GM12801 (cell line): ENCODE data around the gene ZBP1.

Source experiments
- CTCF ChIP-seq: IDR thresholded peaks from one replicate; pipeline ENCODE4 v1.5.1; 2011; ENCODE audit warnings: control low read depth; ENCODE audit not compliant: insufficient read length; ENCODE audit errors: extremely low read depth

ZBP1 gene

GRCh38 chr20:57656821-57657534 is 36.8 kb upstream of the ZBP1 start:
- TF ChIP-seq CTCF: no peak

DNA sequence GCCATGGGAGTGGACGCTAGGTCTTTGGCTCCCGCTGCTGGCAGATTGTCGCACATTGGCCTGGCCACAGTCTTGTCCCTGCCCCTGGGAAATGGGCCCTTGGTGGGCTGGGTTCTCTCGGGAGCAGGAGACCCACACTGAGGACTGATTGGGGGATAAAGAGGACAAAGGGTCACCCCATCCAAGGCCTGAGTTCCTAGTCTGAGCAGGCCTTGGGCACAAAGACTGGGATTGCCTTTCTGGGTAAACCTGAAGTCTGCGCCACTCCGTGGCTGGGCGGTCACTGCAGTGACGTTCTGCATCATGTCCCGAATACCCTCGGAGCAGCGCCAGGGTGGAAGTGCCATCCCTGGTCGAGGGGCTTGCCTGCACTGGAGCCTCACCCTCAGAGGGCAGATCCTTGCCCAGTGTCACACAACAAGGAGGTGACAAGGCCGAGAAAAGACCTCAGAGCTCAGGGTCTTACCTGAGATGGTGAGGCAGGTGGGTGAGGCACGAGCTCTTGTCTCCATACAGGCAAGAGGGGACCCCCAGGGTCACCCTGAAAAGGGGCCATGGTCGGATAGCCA is 36.1 kb upstream of the ZBP1 start:
- TF ChIP-seq CTCF: no peak

- TF ChIP-seq CTCF: no peak
Observed at GRCh38 chr20:57655809-57656155, 35.6 kb upstream of the ZBP1 start.

- no peak for TF ChIP-seq CTCF
Observed at GRCh38 chr20:57654998-57655808, 35.0 kb upstream of the ZBP1 start.

GRCh38 chr20:57654363-57654997 is 34.3 kb upstream of the ZBP1 start:
- no peak for TF ChIP-seq CTCF

- no peak for TF ChIP-seq CTCF
Observed at GRCh38 chr20:57653910-57654309, 33.7 kb upstream of the ZBP1 start.

DNA sequence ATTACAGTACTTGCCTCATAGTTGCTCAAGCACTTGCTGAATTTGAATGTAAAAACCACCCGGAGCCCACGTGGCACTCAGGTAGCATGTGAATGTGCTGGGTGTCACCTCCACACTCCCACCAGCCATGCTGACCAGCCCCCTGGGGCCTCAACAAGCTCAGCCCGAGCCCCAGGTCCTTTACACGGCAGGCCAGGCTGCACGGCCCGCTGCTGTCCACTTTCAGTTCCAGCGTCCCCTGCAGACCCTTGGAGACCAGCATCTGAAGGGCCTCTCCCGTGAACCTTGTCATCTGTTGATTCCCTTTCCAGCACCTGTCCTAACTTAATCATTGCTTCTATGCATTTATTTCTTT is 33.3 kb upstream of the ZBP1 start:
- no peak for TF ChIP-seq CTCF
